ENCODE results near the gene STX10.
"Not testable (repeated sequence)": the region's sequence is repeated elsewhere in the genome, so short reads cannot be mapped to it uniquely, and the experiment has no call there.

- not testable (repeated sequence) for TF ChIP-seq E2F8 (IDR thresholded peaks at IDR 0.05; ENCODE audit: low read depth, partially characterized antibody); RFX5 (IDR thresholded peaks at IDR 0.05; ENCODE audit: low read depth, low read length); POLR2AphosphoS5 (IDR thresholded peaks at IDR 0.05; ENCODE audit: control insufficient read depth, insufficient read depth, low read depth, low read length); TAL1 (IDR thresholded peaks at IDR 0.05); SETDB1 (IDR thresholded peaks at IDR 0.05; ENCODE audit: low read length); ZBTB8A (IDR thresholded peaks at IDR 0.05; ENCODE audit: partially characterized antibody); SMAD4 (CRISPR knock-in tag; conservative IDR thresholded peaks at IDR 0.05); KAT2B (IDR thresholded peaks at IDR 0.05; ENCODE audit: low read depth, low read length); CBX1 (IDR thresholded peaks at IDR 0.05; ENCODE audit: low read depth)
- TF ChIP-seq, protein P1, sequence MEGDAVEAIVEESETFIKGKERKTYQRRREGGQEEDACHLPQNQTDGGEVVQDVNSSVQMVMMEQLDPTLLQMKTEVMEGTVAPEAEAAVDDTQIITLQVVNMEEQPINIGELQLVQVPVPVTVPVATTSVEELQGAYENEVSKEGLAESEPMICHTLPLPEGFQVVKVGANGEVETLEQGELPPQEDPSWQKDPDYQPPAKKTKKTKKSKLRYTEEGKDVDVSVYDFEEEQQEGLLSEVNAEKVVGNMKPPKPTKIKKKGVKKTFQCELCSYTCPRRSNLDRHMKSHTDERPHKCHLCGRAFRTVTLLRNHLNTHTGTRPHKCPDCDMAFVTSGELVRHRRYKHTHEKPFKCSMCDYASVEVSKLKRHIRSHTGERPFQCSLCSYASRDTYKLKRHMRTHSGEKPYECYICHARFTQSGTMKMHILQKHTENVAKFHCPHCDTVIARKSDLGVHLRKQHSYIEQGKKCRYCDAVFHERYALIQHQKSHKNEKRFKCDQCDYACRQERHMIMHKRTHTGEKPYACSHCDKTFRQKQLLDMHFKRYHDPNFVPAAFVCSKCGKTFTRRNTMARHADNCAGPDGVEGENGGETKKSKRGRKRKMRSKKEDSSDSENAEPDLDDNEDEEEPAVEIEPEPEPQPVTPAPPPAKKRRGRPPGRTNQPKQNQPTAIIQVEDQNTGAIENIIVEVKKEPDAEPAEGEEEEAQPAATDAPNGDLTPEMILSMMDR (IDR thresholded peaks at IDR 0.05 in 2 of 3, conservative IDR thresholded peaks at IDR 0.05 in 1 of 3; ENCODE audit: insufficient read depth in 2 of 3, low read depth in 1 of 3, low read length in 3 of 3): not testable (repeated sequence)
- TF ChIP-seq, protein P2, sequence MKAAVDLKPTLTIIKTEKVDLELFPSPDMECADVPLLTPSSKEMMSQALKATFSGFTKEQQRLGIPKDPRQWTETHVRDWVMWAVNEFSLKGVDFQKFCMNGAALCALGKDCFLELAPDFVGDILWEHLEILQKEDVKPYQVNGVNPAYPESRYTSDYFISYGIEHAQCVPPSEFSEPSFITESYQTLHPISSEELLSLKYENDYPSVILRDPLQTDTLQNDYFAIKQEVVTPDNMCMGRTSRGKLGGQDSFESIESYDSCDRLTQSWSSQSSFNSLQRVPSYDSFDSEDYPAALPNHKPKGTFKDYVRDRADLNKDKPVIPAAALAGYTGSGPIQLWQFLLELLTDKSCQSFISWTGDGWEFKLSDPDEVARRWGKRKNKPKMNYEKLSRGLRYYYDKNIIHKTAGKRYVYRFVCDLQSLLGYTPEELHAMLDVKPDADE (conservative IDR thresholded peaks at IDR 0.05; ENCODE audit: control insufficient read depth, low read depth, low read length): not testable (repeated sequence)
- TF ChIP-seq, protein P3, sequence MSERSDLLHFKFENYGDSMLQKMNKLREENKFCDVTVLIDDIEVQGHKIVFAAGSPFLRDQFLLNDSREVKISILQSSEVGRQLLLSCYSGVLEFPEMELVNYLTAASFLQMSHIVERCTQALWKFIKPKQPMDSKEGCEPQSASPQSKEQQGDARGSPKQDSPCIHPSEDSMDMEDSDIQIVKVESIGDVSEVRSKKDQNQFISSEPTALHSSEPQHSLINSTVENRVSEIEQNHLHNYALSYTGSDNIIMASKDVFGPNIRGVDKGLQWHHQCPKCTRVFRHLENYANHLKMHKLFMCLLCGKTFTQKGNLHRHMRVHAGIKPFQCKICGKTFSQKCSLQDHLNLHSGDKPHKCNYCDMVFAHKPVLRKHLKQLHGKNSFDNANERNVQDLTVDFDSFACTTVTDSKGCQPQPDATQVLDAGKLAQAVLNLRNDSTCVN (CRISPR knock-in tag; IDR thresholded peaks at IDR 0.05): not testable (repeated sequence)
These were observed 28.1 kb upstream of the STX10 start for GRCh38 chr19:13178291-13178690.

Measured in K562 (cell line).